Endothelial cell of umbilical vein (primary cell): ENCODE data around the gene MAN1A1. TPM values are rescaled to one million over a fixed set of nuclear protein-coding genes. Genes with fewer than 3 reads are reported as not detected.

Source experiments
- BruUV-seq: library from RNA; stranded (reverse); fragments of 400-500 nt; replicated peaks from 2 replicates; lab custom pipeline; 2021; lab: Mats Ljungman, UMichigan
- CTCF ChIA-PET: fragments of 300-600, 350-600 bp; sonication (Branson Sonifier 250); formaldehyde crosslinking; loops from one replicate; lab custom pipeline; 2021; ENCODE audit warnings: antibody characterized with exemption, inconsistent platforms; lab: Charles Lee
- POLR2A ChIA-PET: fragments of 300-600, 350-600 bp; sonication (Branson Sonifier 250); formaldehyde crosslinking; loops from one replicate; lab custom pipeline; 2021; ENCODE audit warnings: antibody characterized with exemption, inconsistent platforms; lab: Charles Lee
- DNase-seq: peaks from one replicate; pipeline ENCODE4 v3.0.0-alpha.2; 2011; ENCODE audit warnings: low read depth, low spot score
- FAIRE-seq: peaks from 2 replicates; lab custom pipeline; 2011; peaks lifted over from hg19 to GRCh38; lab: Jason Lieb, UNC
- H2AFZ ChIP-seq: 2 replicates; pipeline ENCODE4 v1.6.0; 2012; ENCODE audit warnings: low read depth, low read length, control low read depth, inconsistent platforms
- H3K27ac ChIP-seq: 2 replicates; pipeline ENCODE4 v1.5.1; 2011; ENCODE audit warnings: low read depth, mild to moderate bottlenecking, control low read depth, low read length, moderate library complexity; ENCODE audit not compliant: insufficient read depth
- H3K27me3 ChIP-seq, 2 experiments: 2 replicates each; pipeline versions ENCODE4 v1.6.0 to v1.6.1; 2011; ENCODE audit warnings: low read length in 2 of 2, mixed read lengths in 1 of 2; ENCODE audit not compliant: control insufficient read depth in 2 of 2, insufficient read depth in 2 of 2
- H3K36me3 ChIP-seq, 2 experiments: 2 replicates in 1 of 2; 3 replicates in 1 of 2; pipeline ENCODE4 v1.5.1; 2011; ENCODE audit warnings: low read length in 2 of 2, mild to moderate bottlenecking in 1 of 2, moderate library complexity in 1 of 2; ENCODE audit not compliant: control insufficient read depth in 2 of 2, insufficient read depth in 2 of 2; ENCODE audit errors: extremely low read depth in 1 of 2
- H3K4me1 ChIP-seq: 3 replicates; pipeline ENCODE4 v1.5.1; 2011; ENCODE audit warnings: mild to moderate bottlenecking, low read length; ENCODE audit not compliant: control insufficient read depth, insufficient read depth; ENCODE audit errors: extremely low read depth
- H3K4me2 ChIP-seq: 2 replicates; pipeline ENCODE4 v1.6.1; 2011; ENCODE audit warnings: low read length, control low read depth, mixed read lengths; ENCODE audit not compliant: insufficient read depth
- H3K4me3 ChIP-seq, 3 experiments: fragments of 200-600 bp in 1 of 3; sonication (generic), shearing (Covaris generic) in 1 of 3; replicated peaks in 1 of 3; 2 replicates each; pipeline ENCODE4 v1.5.1; 2011 to 2016; ENCODE audit warnings: control low read depth in 3 of 3, low read length in 3 of 3, mild to moderate bottlenecking in 2 of 3, inconsistent platforms in 1 of 3, low read depth in 1 of 3, moderate library complexity in 1 of 3; ENCODE audit not compliant: insufficient read depth in 1 of 3
- H3K79me2 ChIP-seq: 2 replicates; pipeline ENCODE4 v1.6.0; 2012; ENCODE audit warnings: low read length, inconsistent platforms; ENCODE audit not compliant: control insufficient read depth, insufficient read depth
- H3K9ac ChIP-seq: replicated peaks from 2 replicates; pipeline ENCODE3; 2011; ENCODE audit warnings: low read length, control low read depth; ENCODE audit not compliant: insufficient read depth; ENCODE audit errors: extremely low read depth
- H3K9me1 ChIP-seq: replicated peaks from 3 replicates; pipeline ENCODE4 v1.6.0; 2011; ENCODE audit warnings: mild to moderate bottlenecking, low read length; ENCODE audit not compliant: control insufficient read depth, insufficient read depth; ENCODE audit errors: extremely low read depth
- H3K9me3 ChIP-seq: replicated peaks from 2 replicates; pipeline ENCODE4 v1.5.1; 2012; ENCODE audit warnings: low read length, inconsistent platforms; ENCODE audit not compliant: control insufficient read depth, insufficient read depth
- H4K20me1 ChIP-seq: replicated peaks from 2 replicates; pipeline ENCODE3; 2011; ENCODE audit warnings: mild to moderate bottlenecking, low read length; ENCODE audit not compliant: control insufficient read depth, insufficient read depth; ENCODE audit errors: extremely low read depth
- CTCF ChIP-seq, 2 donors: IDR thresholded peaks; 1 replicate in 1 of 2; 2 replicates in 1 of 2; pipeline ENCODE4 v1.5.1; 2011; ENCODE audit warnings: low read length in 2 of 2, mild to moderate bottlenecking in 2 of 2, moderate library complexity in 2 of 2, control low read depth in 1 of 2, inconsistent platforms in 1 of 2, low read depth in 1 of 2; ENCODE audit not compliant: insufficient read depth in 1 of 2; ENCODE audit errors: extremely low read depth in 1 of 2
- EZH2 ChIP-seq: IDR thresholded peaks from 2 replicates; pipeline ENCODE4 v1.6.1; 2012; ENCODE audit warnings: borderline replicate concordance, low read depth, mild to moderate bottlenecking, moderate library complexity, low read length, inconsistent platforms; ENCODE audit not compliant: severe bottlenecking
- FOS ChIP-seq: IDR thresholded peaks from 2 replicates; pipeline ENCODE4 v1.6.1; 2011; ENCODE audit warnings: mild to moderate bottlenecking, low read length, moderate library complexity, borderline replicate concordance; ENCODE audit not compliant: insufficient read depth
- GATA2 ChIP-seq: IDR thresholded peaks from 2 replicates; pipeline ENCODE4 v1.7.0; 2011; ENCODE audit warnings: low read depth, mild to moderate bottlenecking, moderate library complexity, mixed read lengths, low read length; ENCODE audit not compliant: insufficient read length, insufficient read depth
- JUN ChIP-seq: IDR thresholded peaks from 2 replicates; pipeline ENCODE4 v1.6.1; 2011; ENCODE audit warnings: borderline replicate concordance, low read depth; ENCODE audit not compliant: insufficient read length, insufficient read depth
- MAX ChIP-seq: IDR thresholded peaks from 2 replicates; pipeline ENCODE4 v1.6.1; 2011; ENCODE audit not compliant: insufficient read depth, insufficient read length
- MYC ChIP-seq: IDR thresholded peaks from one replicate; pipeline ENCODE4 v1.6.1; 2011; ENCODE audit warnings: mild to moderate bottlenecking, low read depth, low read length
- POLR2A ChIP-seq: IDR thresholded peaks from 2 replicates; pipeline ENCODE4 v1.6.1; 2012; ENCODE audit warnings: low read depth, mild to moderate bottlenecking, control low read depth, low read length
- POLR2AphosphoS5 ChIP-seq: IDR thresholded peaks from 2 replicates; pipeline ENCODE4 v1.6.1; 2012; ENCODE audit warnings: low read depth, mild to moderate bottlenecking, control low read depth, low read length, moderate library complexity; ENCODE audit not compliant: insufficient read depth
- dilution Hi-C: fragments of 300-500 bp; cut with MboI; formaldehyde crosslinking; loops from one replicate; pipeline ENCODE4 v1.15.0; 2019; ENCODE audit warnings: low sequenced_read_pairs; ENCODE audit not compliant: extremely low pct_ligation_motif_present
- intact Hi-C: fragments of 100-400 bp; cut with micrococcal nuclease; formaldehyde crosslinking; loops from one replicate; pipeline ENCODE4 v1.10.0; 2022
- polyA plus RNA-seq, 4 experiments: library from polyadenylated mRNA; depleted of rRNA in 3 of 4; stranded (reverse) in 3 of 4; unstranded in 1 of 4; fragments of >200 nt; gene quantifications; 2 replicates each; pipeline versions ENCODE4 v1.2.1 to v1.2.3, GENCODE V29; 2011 to 2012; ENCODE audit warnings: missing spikeins in 1 of 4
- total RNA-seq: library from RNA; stranded (reverse); gene quantifications from 2 replicates; pipeline ENCODE4 v1.2.3, GENCODE V29; 2021

Gene MAN1A1
- total and polyA plus RNA-seq, 2 donors (not counting 3 experiments of a cell fraction or from before 2014, with no cell fraction given): 3.3 to 12.9 TPM

GRCh38 chr6:119183457-119183856, 166.1 kb downstream of the MAN1A1 start:
- ChIA-PET POLR2A (no interaction called here), CTCF (no interaction called here)
- Histone ChIP-seq H3K4me1 (peaks cover 7% of the 10 kb centered on the region), H4K20me1 (no peaks in the 10 kb centered on the region), H3K36me3 (no peaks in the 10 kb centered on the region), H3K4me3 (no peak overlapping the region), H3K9ac (no peak overlapping the region), H3K9me1 (no peaks in the 10 kb centered on the region), H2AFZ (no peak overlapping the region), H3K27me3 (no peaks in the 10 kb centered on the region), H3K79me2 (no peaks in the 10 kb centered on the region), H3K27ac (no peak overlapping the region), H3K9me3 (no peaks in the 10 kb centered on the region), H3K4me2 (no peak overlapping the region)
- FAIRE-seq: no peak
- dilution Hi-C loops: no loop called here
- TF ChIP-seq MAX (no peak), FOS (no peak), CTCF (IDR thresholded peaks at IDR 0.05; ENCODE audit: extremely low read depth in 1 of 2, insufficient read depth in 1 of 2, low read depth in 1 of 2, low read length in 2 of 2) (no peak), JUN (no peak), POLR2A (no peak), MYC (no peak), POLR2AphosphoS5 (no peak), GATA2 (no peak), EZH2 (no peak)
- no peak for DNase-seq
- intact Hi-C loops: no loop called here
- BruUV-seq: no TSS peak
